Right atrium auricular region (tissue), 2 donors: ENCODE data around the gene TMEM183A. TPM values are rescaled to one million over a fixed set of nuclear protein-coding genes. Genes with fewer than 3 reads are reported as not detected.

ENCODE experiments used
- DNase-seq: peaks from one replicate; pipeline ENCODE4 v3.0.0-alpha.2; 2019; ENCODE audit warnings: low spot score
- H3K27ac ChIP-seq, 2 donors: fragments of 200-600 bp; sonication (generic); 1 replicate in 1 of 2; 2 replicates in 1 of 2; pipeline ENCODE4 v1.5.1; 2016 to 2019
- H3K27me3 ChIP-seq, 2 donors: fragments of 200-600 bp; sonication (generic); one replicate each; pipeline versions ENCODE4 v1.5.1 to v1.6.0; 2017 to 2019
- H3K36me3 ChIP-seq: fragments of 200-600 bp; sonication (generic); one replicate; pipeline ENCODE4 v1.5.1; 2016
- H3K4me1 ChIP-seq, 2 donors: fragments of 200-600 bp; sonication (generic); one replicate each; pipeline versions ENCODE4 v1.5.1 to v1.6.0; 2017 to 2019
- H3K4me3 ChIP-seq, 2 donors: fragments of 200-600 bp; sonication (generic); 1 replicate in 1 of 2; 2 replicates in 1 of 2; pipeline ENCODE4 v1.5.1; 2017 to 2019; ENCODE audit warnings: mild to moderate bottlenecking in 1 of 2, moderate library complexity in 1 of 2
- H3K9me3 ChIP-seq, 2 donors: fragments of 200-600 bp; sonication (generic); one replicate each; pipeline ENCODE4 v1.5.1; 2019
- CTCF ChIP-seq, 2 donors: fragments of 200-600 bp; sonication (generic); IDR thresholded peaks; one replicate each; pipeline ENCODE4 v1.5.1; 2019; ENCODE audit warnings: antibody characterized with exemption in 2 of 2
- total RNA-seq, 2 donors: library from RNA; depleted of rRNA; stranded (reverse); fragments of >200 nt; gene quantifications; one replicate each; pipeline ENCODE4 v1.1.0, GENCODE V29; 2016

TMEM183A gene
- total RNA-seq, 2 donors from 2014 or later = 29.6 to 39.1 TPM

GRCh38 chr1:203049077-203049476 is 41.9 kb downstream of the TMEM183A start:
- Histone ChIP-seq H3K27me3 (no peaks in the 10 kb centered on the region), H3K27ac (no peak overlapping the region), H3K4me1 (peaks cover 0 to 11% of the 10 kb centered on the region in 2 donors), H3K36me3 (peaks cover 9% of the 10 kb centered on the region), H3K4me3 (no peak overlapping the region), H3K9me3 (no peaks in the 10 kb centered on the region)
- TF ChIP-seq CTCF (IDR thresholded peaks at IDR 0.05) = no peak
- no peak for DNase-seq

GRCh38 chr1:203049576-203050180 is 42.5 kb downstream of the TMEM183A start:
- H3K4me1 ChIP-seq = peaks cover 0 to 11% of the 10 kb centered on the region in 2 donors
- H3K27ac ChIP-seq = no peak overlapping the region
- H3K4me3 ChIP-seq = no peak overlapping the region
- no peaks in the 10 kb centered on the region for H3K27me3 ChIP-seq
- TF ChIP-seq CTCF (IDR thresholded peaks at IDR 0.05) = no peak
- no peak for DNase-seq
- H3K9me3 ChIP-seq = no peaks in the 10 kb centered on the region
- peaks cover 9% of the 10 kb centered on the region for H3K36me3 ChIP-seq

- H3K27ac ChIP-seq = no peak overlapping the region
- peaks cover 0 to 11% of the 10 kb centered on the region in 2 donors for H3K4me1 ChIP-seq
- no peak for TF ChIP-seq CTCF (IDR thresholded peaks at IDR 0.05)
- no peak overlapping the region for H3K4me3 ChIP-seq
- H3K27me3 ChIP-seq = no peaks in the 10 kb centered on the region
- peaks cover 9% of the 10 kb centered on the region for H3K36me3 ChIP-seq
- H3K9me3 ChIP-seq = no peaks in the 10 kb centered on the region
- DNase-seq = no peak
Measured at GRCh38 chr1:203050826-203051225, 43.7 kb downstream of the TMEM183A start.

GRCh38 chr1:203051841-203052324 is 44.7 kb downstream of the TMEM183A start:
- Histone ChIP-seq H3K4me3 (no peak overlapping the region), H3K27me3 (no peaks in the 10 kb centered on the region), H3K9me3 (no peaks in the 10 kb centered on the region), H3K27ac (no peak overlapping the region), H3K36me3 (no peaks in the 10 kb centered on the region), H3K4me1 (peaks cover 0 to 9% of the 10 kb centered on the region in 2 donors)
- DNase-seq = no peak
- TF ChIP-seq CTCF (IDR thresholded peaks at IDR 0.05) = no peak

GRCh38 chr1:203052601-203053000 is 45.4 kb downstream of the TMEM183A start:
- DNase-seq = no peak

More at GRCh38 chr1:203052601-203053000, 45.4 kb downstream of the TMEM183A start:
- Histone ChIP-seq H3K4me1 (peaks cover 0 to 10% of the 10 kb centered on the region in 2 donors), H3K27ac (no peak overlapping the region), H3K36me3 (no peaks in the 10 kb centered on the region), H3K27me3 (no peaks in the 10 kb centered on the region), H3K4me3 (no peak overlapping the region), H3K9me3 (no peaks in the 10 kb centered on the region)
- TF ChIP-seq CTCF (IDR thresholded peaks at IDR 0.05) = no peak
